Upper lobe of left lung (tissue), 4 donors: ENCODE results near the gene C10orf105.
A peak's percentile ranks its signal among the peaks of the same experiment; 100 is the strongest.

ENCODE experiments used
- CTCF ChIP-seq, 6 experiments: fragments of 450-650 bp in 4 of 6; fragments of 200-600 bp in 2 of 6; sonication (generic) in 2 of 6; IDR thresholded peaks; one replicate each; pipeline ENCODE4 v1.5.1; 2016 to 2019; ENCODE audit warnings: antibody characterized with exemption in 6 of 6
- EP300 ChIP-seq, 4 donors: sonication (generic); formaldehyde crosslinking; IDR thresholded peaks; one replicate each; pipeline ENCODE4 v1.5.1; 2017; ENCODE audit warnings: antibody characterized with exemption in 4 of 4, control low read depth in 2 of 4
- POLR2AphosphoS5 ChIP-seq, 2 donors: sonication (generic); formaldehyde crosslinking; IDR thresholded peaks; one replicate each; pipeline ENCODE4 v1.5.1; 2017; ENCODE audit warnings: antibody characterized with exemption in 2 of 2

- TF ChIP-seq CTCF (IDR thresholded peaks at IDR 0.05): no peak
- TF ChIP-seq POLR2AphosphoS5 (IDR thresholded peaks at IDR 0.05): peak; percentile 75 to 90
- TF ChIP-seq EP300 (IDR thresholded peaks at IDR 0.05): peak in 2 of 4 donors; percentile 57 to 90
Measured at GRCh38 chr10:71767420-71768035, 48.0 kb upstream of the C10orf105 start.
